Mononuclear cell (primary cell): ENCODE results near the gene KYNU. TPM values are rescaled to one million over a fixed set of nuclear protein-coding genes. Genes with fewer than 3 reads are reported as not detected.
A peak's percentile ranks its signal among the peaks of the same experiment; 100 is the strongest.
"Not testable (repeated sequence)": the region's sequence is repeated elsewhere in the genome, so short reads cannot be mapped to it uniquely, and the experiment has no call there.

Experiments used
- H3K27me3 ChIP-seq: 2 replicates; pipeline ENCODE4 v1.6.0; 2011; ENCODE audit warnings: low read length, control low read depth; ENCODE audit not compliant: insufficient read depth
- H3K4me1 ChIP-seq: 2 replicates; pipeline ENCODE4 v1.5.1; 2011; ENCODE audit warnings: mild to moderate bottlenecking, low read length, control low read depth; ENCODE audit not compliant: insufficient read depth
- H3K4me3 ChIP-seq: 2 replicates; pipeline ENCODE4 v1.5.1; 2011; ENCODE audit warnings: mild to moderate bottlenecking, low read length, moderate library complexity
- H3K9me3 ChIP-seq: 2 replicates; pipeline ENCODE4 v1.5.1; 2011; ENCODE audit warnings: low read depth, mild to moderate bottlenecking, control low read depth, low read length
- total RNA-seq: library from RNA; depleted of rRNA; stranded (reverse); fragments of >200 nt; gene quantifications from one replicate; pipeline ENCODE4 v1.2.3, GENCODE V29; 2012

Gene KYNU
- 35.9 TPM for total RNA-seq

DNA sequence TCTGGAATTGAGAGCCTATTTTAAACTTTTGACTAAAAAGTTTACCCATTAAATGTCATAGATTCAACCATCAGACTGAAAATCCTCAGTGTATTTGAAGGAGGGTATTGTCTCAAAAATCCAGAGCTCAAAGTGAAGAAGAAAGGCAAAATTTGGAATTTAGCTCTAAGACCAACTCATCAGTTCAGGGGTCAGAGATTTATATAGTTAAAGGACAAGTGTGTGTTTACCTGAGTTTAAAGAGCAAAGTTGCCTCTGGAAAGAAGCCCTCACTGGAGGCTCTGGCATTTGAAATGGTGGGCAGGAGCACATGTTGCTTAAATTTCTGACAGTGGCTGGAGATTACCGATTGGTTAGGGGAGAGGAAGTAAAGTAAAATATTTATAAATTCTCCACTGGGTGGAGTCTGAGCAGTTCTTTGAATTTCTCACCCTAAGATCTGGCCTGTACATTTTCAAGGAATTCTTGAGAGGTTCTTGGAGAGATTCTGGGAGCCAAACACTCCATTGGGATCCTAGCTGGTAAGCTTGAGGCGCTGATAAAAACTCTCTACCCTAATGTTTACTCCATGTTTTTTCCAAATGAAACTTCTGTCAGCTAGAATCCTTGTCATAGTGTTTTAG is at the start of gene KYNU:
TSS of gene KYNU (plus strand) at position 449 of the 623 bp plus-strand sequence. CDS start 7,704 bp downstream, outside the sequence.
- H3K9me3 ChIP-seq, result no peaks in the 10 kb centered on the region
- peak within 1 kb of the TSS; percentile 42 for H3K4me3 ChIP-seq
- H3K4me1 ChIP-seq, result peaks cover 37% of the 10 kb centered on the region
- H3K27me3 ChIP-seq, result no peaks in the 10 kb centered on the region

DNA sequence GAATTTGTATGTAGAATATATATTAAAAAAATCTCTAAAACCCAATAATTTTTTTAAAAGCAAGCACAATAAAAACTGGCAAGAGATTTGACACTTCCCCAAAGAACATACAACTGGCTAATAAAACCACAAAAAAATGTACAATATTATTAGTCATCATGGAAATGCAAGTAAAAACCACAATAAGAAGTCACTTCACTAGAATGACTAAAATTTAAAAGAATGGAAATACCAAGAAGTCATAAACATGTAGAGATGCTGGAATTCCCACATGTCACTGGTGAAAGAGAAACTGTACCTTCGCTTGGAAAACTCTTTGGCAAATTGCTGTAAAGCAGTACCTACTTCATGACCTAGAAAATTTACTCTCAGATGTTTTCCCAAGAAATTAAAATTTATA is 43.4 kb upstream of the KYNU start:
- H3K4me1 ChIP-seq, result no peaks in the 10 kb centered on the region

DNA sequence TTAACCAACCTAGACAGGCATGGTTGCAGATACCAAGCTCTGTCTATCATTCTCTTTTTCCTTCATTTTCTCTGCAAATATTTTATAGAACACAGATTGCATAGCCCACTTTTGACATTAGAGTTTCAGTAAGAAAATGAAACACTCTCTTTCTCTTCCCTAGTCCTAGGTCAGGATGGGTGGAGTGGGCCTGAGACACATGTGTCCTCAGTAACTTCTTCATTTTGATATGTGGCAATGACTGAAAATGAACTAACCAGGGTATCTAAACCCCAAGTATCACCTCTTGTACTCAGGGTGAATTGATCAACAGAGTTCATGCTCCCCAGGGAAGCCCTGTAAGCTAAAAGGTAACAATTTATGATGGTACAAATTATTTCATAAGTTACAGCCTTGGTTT is 37.0 kb upstream of the KYNU start:
- Histone ChIP-seq H3K9me3 (no peaks in the 10 kb centered on the region), H3K4me1 (no peaks in the 10 kb centered on the region), H3K27me3 (no peaks in the 10 kb centered on the region), H3K4me3 (no peak overlapping the region)

More for the DNA sequence above, 43.4 kb upstream of the KYNU start:
- Histone ChIP-seq H3K4me3 (no peak overlapping the region), H3K27me3 (no peaks in the 10 kb centered on the region), H3K9me3 (no peaks in the 10 kb centered on the region)

DNA sequence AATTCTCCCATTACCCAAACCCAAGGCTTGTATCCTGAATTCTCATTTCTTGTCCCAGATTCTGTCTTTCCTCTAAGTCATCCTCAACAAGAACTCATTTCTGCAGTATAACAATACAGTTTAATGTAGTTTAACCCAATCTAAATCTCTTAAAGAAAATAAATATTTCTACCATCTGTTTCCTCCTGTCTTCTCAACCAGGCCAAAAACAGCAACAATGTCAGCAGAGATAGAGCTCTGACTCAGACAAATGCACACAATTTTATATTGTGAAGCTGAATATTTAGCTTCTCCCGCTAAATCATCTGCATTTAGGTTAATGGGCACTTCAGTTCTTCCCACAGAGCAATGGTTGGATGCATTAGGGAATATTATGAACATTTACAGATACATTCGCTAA is 35.7 kb upstream of the KYNU start:
- no peak overlapping the region for H3K4me3 ChIP-seq
- no peaks in the 10 kb centered on the region for H3K4me1 ChIP-seq
- no peaks in the 10 kb centered on the region for H3K9me3 ChIP-seq
- no peaks in the 10 kb centered on the region for H3K27me3 ChIP-seq

DNA sequence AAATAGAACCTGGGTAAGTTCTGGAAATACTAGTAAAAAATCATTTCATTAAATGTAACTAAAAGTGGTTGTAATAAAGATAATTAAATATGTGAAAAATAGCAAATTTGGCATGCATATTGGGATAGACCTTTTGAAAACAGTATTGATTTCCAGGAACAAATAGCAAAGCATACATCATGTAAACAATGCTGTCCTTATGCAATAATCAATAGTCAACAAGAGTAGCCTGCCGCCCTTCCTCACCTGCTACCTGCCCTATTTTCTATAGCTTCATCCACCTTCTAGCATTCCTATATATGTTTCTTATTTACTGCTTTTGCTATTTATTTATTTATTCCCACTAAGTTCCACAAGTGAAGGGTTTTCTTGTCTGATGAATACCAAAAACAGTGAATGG is 35.1 kb upstream of the KYNU start:
- H3K4me1 ChIP-seq, result no peaks in the 10 kb centered on the region
- no peaks in the 10 kb centered on the region for H3K27me3 ChIP-seq
- H3K9me3 ChIP-seq, result no peaks in the 10 kb centered on the region
- H3K4me3 ChIP-seq, result no peak overlapping the region

DNA sequence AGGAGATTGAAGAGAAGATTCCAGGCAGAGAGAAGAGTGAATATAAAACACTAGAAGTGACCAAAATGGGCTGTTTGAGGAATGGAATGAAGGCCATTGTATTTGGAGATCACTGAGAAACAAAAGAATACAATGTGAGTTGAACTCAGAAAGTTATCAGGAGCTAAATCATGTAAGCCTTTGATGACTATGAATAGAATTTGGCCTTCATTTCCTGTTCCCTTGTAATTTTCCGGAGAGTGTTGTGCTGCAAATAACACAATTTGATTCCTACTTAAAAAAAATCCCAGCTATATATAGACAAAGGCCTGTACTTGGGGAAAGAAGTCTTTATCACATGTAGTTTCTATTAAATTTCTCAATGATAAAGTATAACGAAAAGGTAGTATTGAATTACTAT is 33.7 kb upstream of the KYNU start:
- H3K9me3 ChIP-seq, result no peaks in the 10 kb centered on the region
- no peaks in the 10 kb centered on the region for H3K27me3 ChIP-seq
- no peaks in the 10 kb centered on the region for H3K4me1 ChIP-seq

DNA sequence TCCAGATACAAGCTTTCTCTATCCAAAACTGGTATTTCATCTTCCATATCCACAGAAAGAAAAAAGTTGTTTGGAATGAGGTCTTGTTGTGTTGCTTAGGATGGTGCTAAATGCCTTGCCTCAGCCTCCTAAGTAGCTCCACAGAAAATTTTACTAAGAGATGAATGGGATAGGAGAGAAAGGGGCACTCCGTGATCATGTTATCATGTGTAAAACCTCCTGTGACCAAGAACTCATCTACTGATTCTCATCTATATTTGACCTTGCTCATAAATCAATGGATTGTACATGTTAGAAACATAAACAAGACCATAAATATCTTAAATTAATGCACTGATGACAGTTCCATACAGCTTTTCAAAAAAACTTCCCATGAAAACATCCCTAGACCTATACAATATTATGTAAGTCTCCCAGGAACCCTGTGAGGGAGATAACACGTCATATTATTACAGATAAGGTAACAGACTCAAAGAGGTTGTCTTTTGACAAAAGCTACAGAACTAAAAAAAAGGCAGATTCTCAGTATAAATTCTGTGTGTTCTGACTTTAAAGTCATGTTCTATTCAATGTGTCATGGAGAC is 29.3 kb upstream of the KYNU start:
- Histone ChIP-seq H3K4me1 (no peaks in the 10 kb centered on the region), H3K4me3 (no peak overlapping the region), H3K9me3 (no peaks in the 10 kb centered on the region), H3K27me3 (no peaks in the 10 kb centered on the region)

More for the DNA sequence above, 33.7 kb upstream of the KYNU start:
- no peak overlapping the region for H3K4me3 ChIP-seq

DNA sequence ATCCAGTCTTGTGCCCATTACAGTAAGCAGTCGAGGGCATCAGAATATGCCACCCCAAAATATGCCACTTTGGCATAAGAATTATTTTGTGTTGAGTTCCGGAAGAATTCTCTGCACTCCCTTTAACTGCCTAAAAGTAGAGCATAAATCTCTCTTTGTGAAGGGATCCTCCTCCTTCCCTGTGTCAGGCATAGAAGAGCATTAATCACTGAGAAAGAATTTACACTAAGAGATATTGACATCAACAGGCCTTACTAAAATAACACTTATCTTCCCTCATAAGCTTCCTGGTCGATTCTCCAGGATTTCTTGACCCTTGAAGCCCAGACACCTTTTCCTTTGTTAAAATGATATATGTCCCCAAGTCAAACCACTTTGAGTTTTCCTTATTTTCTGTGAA is 27.6 kb upstream of the KYNU start:
- Histone ChIP-seq H3K4me3 (no peak overlapping the region), H3K4me1 (no peaks in the 10 kb centered on the region), H3K9me3 (no peaks in the 10 kb centered on the region), H3K27me3 (no peaks in the 10 kb centered on the region)

DNA sequence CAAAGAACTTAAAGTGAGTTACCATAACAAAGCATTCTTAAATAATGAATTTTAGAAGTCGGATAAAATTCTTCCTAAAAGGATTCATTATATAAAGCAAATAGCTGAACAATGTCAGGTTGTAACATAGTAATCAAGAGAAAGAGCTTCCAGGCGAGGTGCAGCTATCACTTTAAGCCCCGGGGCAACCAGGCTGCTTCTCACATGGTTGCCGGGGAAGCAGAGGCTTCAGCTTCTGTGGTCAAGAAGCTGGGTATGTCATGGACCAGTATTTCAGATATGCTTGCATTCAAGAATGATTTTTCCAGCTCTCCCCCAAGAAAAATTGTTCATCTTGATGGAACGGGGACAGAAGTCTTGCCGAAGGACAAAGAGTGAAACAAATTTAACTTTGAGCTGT is 23.6 kb upstream of the KYNU start:
- Histone ChIP-seq H3K4me1 (no peaks in the 10 kb centered on the region), H3K4me3 (no peak overlapping the region), H3K27me3 (no peaks in the 10 kb centered on the region)

DNA sequence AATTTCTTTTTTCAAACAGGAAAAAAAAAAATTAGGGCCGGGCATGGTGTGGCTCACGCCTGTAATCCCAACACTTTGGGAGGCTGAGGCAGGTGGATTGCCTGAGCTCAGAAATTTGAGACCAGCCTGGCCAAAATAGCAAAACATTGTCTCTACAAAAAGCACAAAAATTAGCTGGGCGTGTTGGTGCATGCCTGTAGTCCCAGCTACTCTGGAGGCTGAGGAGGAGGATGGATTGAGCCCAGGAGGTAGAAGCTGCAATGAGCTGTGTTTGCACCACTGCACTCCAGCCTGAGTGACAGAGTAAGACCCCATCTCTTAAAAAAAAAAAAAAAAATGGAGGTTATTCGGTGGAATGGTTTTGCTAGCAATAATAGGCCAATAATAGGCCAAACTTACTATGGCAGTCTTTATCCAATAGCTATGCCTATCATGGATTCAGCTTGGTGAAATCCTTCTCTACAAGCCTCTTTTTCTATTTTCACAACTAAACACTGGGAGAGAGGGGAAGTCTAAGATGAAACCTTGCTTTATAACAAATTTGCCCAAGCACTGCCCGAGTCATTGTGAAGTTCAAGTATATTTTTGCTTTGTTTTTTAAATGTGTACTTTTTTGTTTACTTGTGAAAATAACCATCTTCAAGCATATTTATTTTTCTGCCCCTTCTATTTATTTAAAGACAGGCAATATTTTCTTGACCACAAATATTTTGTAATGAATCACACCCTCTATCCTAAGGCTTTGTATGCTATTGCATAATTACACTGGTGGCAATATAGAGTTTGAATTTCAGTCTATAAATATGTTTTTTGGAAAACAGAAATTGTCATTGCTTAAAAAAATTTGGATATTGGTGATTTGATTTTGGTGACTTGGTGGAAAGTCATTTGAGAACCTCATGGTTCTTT is 20.0 kb upstream of the KYNU start:
- Histone ChIP-seq H3K4me3 (no peak overlapping the region), H3K4me1 (no peaks in the 10 kb centered on the region)

More for the DNA sequence above, 23.6 kb upstream of the KYNU start:
- H3K9me3 ChIP-seq, result no peaks in the 10 kb centered on the region

DNA sequence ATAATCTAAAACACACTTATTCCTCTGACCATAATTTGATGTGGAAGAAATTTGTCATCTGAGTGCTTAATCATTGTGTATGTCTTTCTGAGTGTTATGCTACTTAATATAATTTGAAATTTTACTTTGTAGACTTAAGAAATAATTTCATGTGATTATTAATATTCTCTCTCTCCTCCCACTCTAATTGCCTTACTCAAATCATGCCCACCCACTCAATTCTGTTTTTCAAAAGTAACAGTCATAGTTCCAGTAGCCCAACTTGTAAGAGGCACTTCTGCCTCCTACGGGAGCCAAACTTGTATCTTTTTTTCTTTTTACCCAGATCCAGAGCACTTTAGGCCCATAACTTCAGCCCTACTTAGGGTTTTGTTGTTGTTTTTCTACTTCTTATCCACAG is 18.5 kb upstream of the KYNU start:
- no peaks in the 10 kb centered on the region for H3K27me3 ChIP-seq
- peaks cover 5% of the 10 kb centered on the region for H3K4me1 ChIP-seq
- no peak overlapping the region for H3K4me3 ChIP-seq
- H3K9me3 ChIP-seq, result no peaks in the 10 kb centered on the region

More for the DNA sequence above, 20.0 kb upstream of the KYNU start:
- Histone ChIP-seq H3K9me3 (no peaks in the 10 kb centered on the region), H3K27me3 (no peaks in the 10 kb centered on the region)

DNA sequence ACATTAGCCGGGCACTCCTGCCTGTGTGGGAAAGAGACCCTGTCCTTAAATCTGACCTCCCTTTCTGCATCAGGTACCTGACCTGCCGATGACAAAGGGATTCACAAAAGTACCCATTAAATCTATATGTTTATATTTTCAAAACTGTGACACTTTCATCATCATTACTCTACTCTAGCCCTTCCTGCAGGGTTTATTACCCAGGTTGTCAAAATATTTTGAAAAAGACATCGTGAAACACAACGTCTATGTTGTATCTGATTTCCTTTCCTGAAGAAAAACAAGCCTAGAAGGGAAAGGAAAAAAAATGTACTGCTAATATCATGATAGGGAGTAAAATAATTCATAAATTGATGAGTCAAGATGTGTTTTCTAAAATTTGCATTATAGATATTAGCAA is 15.2 kb upstream of the KYNU start:
- Histone ChIP-seq H3K4me1 (peaks cover 25% of the 10 kb centered on the region), H3K4me3 (no peak overlapping the region), H3K9me3 (no peaks in the 10 kb centered on the region), H3K27me3 (no peaks in the 10 kb centered on the region)

DNA sequence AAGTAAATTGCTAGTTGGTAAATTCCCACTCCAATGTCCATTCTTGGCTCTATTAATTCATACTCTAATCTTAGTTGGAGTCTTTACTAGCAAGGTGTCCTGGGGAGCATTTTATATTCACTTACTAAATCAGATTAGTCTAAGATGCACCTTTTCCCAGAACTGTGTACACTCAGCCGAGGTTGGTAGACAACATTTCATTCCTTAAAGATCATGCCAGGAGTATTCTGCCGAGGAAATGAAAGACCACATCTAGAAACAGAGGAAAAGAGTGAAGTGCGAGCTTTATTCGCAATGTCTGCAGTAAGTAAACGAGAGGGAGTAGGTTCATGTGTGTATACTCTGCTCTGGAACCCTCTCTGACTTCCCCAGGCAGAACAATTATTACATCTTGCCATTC is 14.6 kb upstream of the KYNU start:
- peaks cover 30% of the 10 kb centered on the region for H3K4me1 ChIP-seq
- no peaks in the 10 kb centered on the region for H3K9me3 ChIP-seq
- H3K4me3 ChIP-seq, result no peak overlapping the region
- H3K27me3 ChIP-seq, result no peaks in the 10 kb centered on the region

DNA sequence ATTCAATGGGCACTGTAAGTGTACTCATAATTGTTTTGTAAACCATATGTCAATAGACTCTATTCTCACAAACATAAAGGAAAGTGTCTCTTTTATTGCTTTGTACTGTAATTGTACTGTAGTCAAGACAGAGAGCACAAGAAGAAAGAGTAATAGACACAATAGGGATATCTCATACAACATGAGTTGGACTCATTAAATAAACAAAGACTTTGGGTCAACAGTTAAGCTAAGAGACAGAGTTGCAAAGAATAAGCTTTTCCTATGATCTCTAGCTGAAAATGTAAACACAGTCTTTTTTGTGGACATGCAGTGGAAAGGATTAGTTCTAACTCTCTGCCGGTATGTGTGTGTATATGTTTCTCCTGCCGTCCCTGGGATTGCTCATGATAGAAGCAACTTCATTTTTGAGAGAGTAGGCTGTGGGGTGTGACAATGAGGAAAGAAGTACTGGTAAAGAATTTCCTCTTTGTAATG is 13.9 kb upstream of the KYNU start:
- H3K4me1 ChIP-seq, result peaks cover 37% of the 10 kb centered on the region
- H3K27me3 ChIP-seq, result no peaks in the 10 kb centered on the region
- no peaks in the 10 kb centered on the region for H3K9me3 ChIP-seq
- H3K4me3 ChIP-seq, result no peak overlapping the region

DNA sequence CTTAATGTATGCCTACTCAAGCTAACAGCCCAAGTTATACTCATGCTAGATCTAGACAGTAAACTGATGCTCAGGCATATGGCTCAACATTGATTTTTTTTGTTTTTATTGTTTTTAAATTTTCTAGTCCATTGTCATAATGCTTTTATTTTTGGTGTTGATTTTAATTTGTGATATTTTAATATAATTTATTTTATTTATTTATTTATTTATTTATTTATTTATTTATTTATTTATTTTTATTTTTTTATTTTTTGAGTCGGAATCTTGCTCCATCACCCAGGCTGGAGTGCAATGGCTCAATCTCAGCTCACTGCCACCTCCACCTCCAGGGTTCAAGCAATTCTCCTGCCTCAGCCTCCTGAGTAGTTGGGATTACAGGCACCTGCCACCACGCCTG is 12.9 kb upstream of the KYNU start:
- H3K4me1 ChIP-seq, result peaks cover 48% of the 10 kb centered on the region

More for the DNA sequence above, 12.9 kb upstream of the KYNU start:
- H3K4me3 ChIP-seq, H3K9me3 ChIP-seq, H3K27me3 ChIP-seq: not testable (repeated sequence)
